Neural cell (in vitro differentiated cells): Measurements from ENCODE around the gene SNAPIN. TPM values are rescaled to one million over a fixed set of nuclear protein-coding genes. Genes with fewer than 3 reads are reported as not detected.

Experiments used
- H2AFZ ChIP-seq: fragments of 200-600, 300-800 bp; sonication (generic), shearing (Covaris generic); 2 replicates; pipeline ENCODE4 v1.6.0; 2014; ENCODE audit warnings: low read depth, mild to moderate bottlenecking, antibody characterized with exemption, low read length, moderate library complexity
- H3F3A ChIP-seq: fragments of 200-600 bp; shearing (Covaris generic); 2 replicates; pipeline ENCODE4 v1.6.1; 2016; ENCODE audit warnings: mild to moderate bottlenecking, moderate library complexity, mixed read lengths, antibody characterized with exemption, low read length; ENCODE audit not compliant: insufficient read depth, poor library complexity, severe bottlenecking
- H3K27ac ChIP-seq: fragments of 200-600, 300-800 bp; sonication (generic), shearing (Covaris generic); 2 replicates; pipeline ENCODE4 v1.5.1; 2014; ENCODE audit warnings: mild to moderate bottlenecking, low read length, moderate library complexity
- H3K27me3 ChIP-seq: fragments of 300-800, 200-600 bp; sonication (generic), shearing (Covaris generic); 2 replicates; pipeline ENCODE4 v1.6.0; 2014; ENCODE audit warnings: mild to moderate bottlenecking, low read depth, low read length, moderate library complexity; ENCODE audit not compliant: insufficient read depth
- H3K36me3 ChIP-seq: fragments of 300-800, 200-600 bp; sonication (generic), shearing (Covaris generic); 2 replicates; pipeline ENCODE4 v1.5.1; 2014; ENCODE audit warnings: mild to moderate bottlenecking, antibody characterized with exemption, low read length, moderate library complexity; ENCODE audit not compliant: insufficient read depth
- H3K4me2 ChIP-seq: fragments of 300-800, 200-600 bp; sonication (generic), shearing (Covaris generic); 2 replicates; pipeline ENCODE4 v1.6.0; 2014; ENCODE audit warnings: mild to moderate bottlenecking, low read length
- H3K4me3 ChIP-seq: fragments of 300-800, 200-600 bp; sonication (generic), shearing (Covaris generic); 2 replicates; pipeline ENCODE4 v1.5.1; 2014; ENCODE audit warnings: mild to moderate bottlenecking, low read length, moderate library complexity
- H3K79me2 ChIP-seq: fragments of 200-600 bp; shearing (Covaris generic); replicated peaks from 2 replicates; pipeline ENCODE4 v1.6.0; 2014; ENCODE audit warnings: mild to moderate bottlenecking, low read length, moderate library complexity; ENCODE audit not compliant: insufficient read depth
- H3K9ac ChIP-seq: fragments of 300-800, 200-600 bp; sonication (generic), shearing (Covaris generic); 2 replicates; pipeline ENCODE4 v1.6.1; 2016; ENCODE audit warnings: mild to moderate bottlenecking, low read length, mixed read lengths
- H3K9me2 ChIP-seq: fragments of 200-600 bp; shearing (Covaris generic); 2 replicates; pipeline ENCODE4 v1.6.1; 2016; ENCODE audit warnings: mild to moderate bottlenecking, low read length, mixed read lengths; ENCODE audit not compliant: insufficient read depth
- H3K9me3 ChIP-seq: fragments of 200-600, 300-800 bp; sonication (generic), shearing (Covaris generic); 2 replicates; pipeline ENCODE4 v1.6.1; 2016; ENCODE audit warnings: mild to moderate bottlenecking, mixed run types, low read length, moderate library complexity, mixed read lengths
- H4K20me1 ChIP-seq: fragments of 200-600 bp; shearing (Covaris generic); 2 replicates; pipeline ENCODE4 v1.6.1; 2016; ENCODE audit warnings: mild to moderate bottlenecking, mixed run types; ENCODE audit not compliant: insufficient read depth
- EP300 ChIP-seq: fragments of 450-650 bp; conservative IDR thresholded peaks from 2 replicates; pipeline ENCODE4 v1.6.1; 2014; ENCODE audit warnings: antibody characterized with exemption, mild to moderate bottlenecking, moderate library complexity; ENCODE audit not compliant: poor library complexity, severe bottlenecking
- EZH2 ChIP-seq: fragments of 200-600, 300-800 bp; shearing (Covaris generic), sonication (generic); IDR thresholded peaks from 2 replicates; pipeline ENCODE4 v1.6.1; 2014; ENCODE audit warnings: antibody characterized with exemption, low read length, borderline replicate concordance, mild to moderate bottlenecking; ENCODE audit not compliant: insufficient read depth, poor library complexity, severe bottlenecking
- MXI1 ChIP-seq: fragments of 450-650 bp; conservative IDR thresholded peaks from 2 replicates; pipeline ENCODE4 v1.6.1; 2014; ENCODE audit warnings: antibody characterized with exemption, mild to moderate bottlenecking; ENCODE audit not compliant: poor library complexity, severe bottlenecking
- POLR2AphosphoS5 ChIP-seq: IDR thresholded peaks from 2 replicates; pipeline ENCODE4 v1.6.1; 2012
- RAD21 ChIP-seq: fragments of 450-650 bp; conservative IDR thresholded peaks from 2 replicates; pipeline ENCODE4 v1.6.1; 2014; ENCODE audit warnings: antibody characterized with exemption, mild to moderate bottlenecking, moderate library complexity
- SMC3 ChIP-seq: fragments of 450-650 bp; conservative IDR thresholded peaks from 2 replicates; pipeline ENCODE4 v1.6.1; 2014; ENCODE audit warnings: antibody characterized with exemption, mild to moderate bottlenecking, moderate library complexity; ENCODE audit not compliant: poor library complexity
- TAF1 ChIP-seq: IDR thresholded peaks from 2 replicates; pipeline ENCODE4 v1.6.1; 2012; ENCODE audit warnings: low read depth
- polyA plus RNA-seq: library from polyadenylated mRNA; depleted of rRNA; stranded (reverse); fragments of >200 nt; gene quantifications from 2 replicates; pipeline ENCODE4 v1.2.3, GENCODE V29; 2014
- TF ChIP-seq, protein P1 (sequence below): fragments of 450-650 bp; IDR thresholded peaks from 2 replicates; pipeline ENCODE4 v1.5.1; 2014; ENCODE audit warnings: antibody characterized with exemption, mild to moderate bottlenecking, moderate library complexity; ENCODE audit not compliant: poor library complexity, severe bottlenecking
- TF ChIP-seq, protein P2 (sequence below): IDR thresholded peaks from 2 replicates; pipeline ENCODE4 v1.6.1; 2012; ENCODE audit warnings: borderline replicate concordance

The SNAPIN gene
- polyA plus RNA-seq, 1 donor from 2014 or later, result 100.0 TPM

DNA sequence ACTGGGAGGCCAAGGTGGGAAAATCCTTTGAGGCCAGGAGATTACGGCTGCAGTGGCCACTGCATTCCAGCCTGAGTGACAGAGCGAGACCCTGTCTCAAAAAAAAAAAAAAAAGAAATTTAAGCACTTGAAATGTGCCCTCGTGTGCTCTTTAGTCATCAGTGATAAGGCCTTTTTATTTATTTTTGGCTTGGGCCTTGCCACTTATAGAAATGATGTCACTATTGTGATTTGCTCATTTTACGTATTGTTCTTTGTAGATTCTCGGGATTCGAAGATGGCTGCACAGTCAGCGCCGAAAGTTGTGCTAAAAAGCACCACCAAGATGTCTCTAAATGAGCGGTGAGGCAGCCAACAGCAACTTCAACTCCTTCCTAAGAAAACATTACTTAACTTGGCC, 22.2 kb upstream of the SNAPIN start:
- Histone ChIP-seq H3K4me2 (no peak overlapping the region), H4K20me1 (no peaks in the 10 kb centered on the region), H3K9me2 (no peaks in the 10 kb centered on the region), H3K4me3 (peak overlapping the region; percentile 79), H3K9me3 (no peaks in the 10 kb centered on the region), H3K9ac (no peak overlapping the region), H3K27me3 (no peaks in the 10 kb centered on the region), H3F3A (no peaks in the 10 kb centered on the region), H3K27ac (no peak overlapping the region), H3K79me2 (peaks cover 36% of the 10 kb centered on the region), H3K36me3 (peaks cover 11% of the 10 kb centered on the region), H2AFZ (no peak overlapping the region)
- TF ChIP-seq RAD21 (no peak), EZH2 (no peak), MXI1 (no peak), EP300 (no peak), TAF1 (no peak), POLR2AphosphoS5 (no peak), SMC3 (no peak)
- TF ChIP-seq, protein P1, sequence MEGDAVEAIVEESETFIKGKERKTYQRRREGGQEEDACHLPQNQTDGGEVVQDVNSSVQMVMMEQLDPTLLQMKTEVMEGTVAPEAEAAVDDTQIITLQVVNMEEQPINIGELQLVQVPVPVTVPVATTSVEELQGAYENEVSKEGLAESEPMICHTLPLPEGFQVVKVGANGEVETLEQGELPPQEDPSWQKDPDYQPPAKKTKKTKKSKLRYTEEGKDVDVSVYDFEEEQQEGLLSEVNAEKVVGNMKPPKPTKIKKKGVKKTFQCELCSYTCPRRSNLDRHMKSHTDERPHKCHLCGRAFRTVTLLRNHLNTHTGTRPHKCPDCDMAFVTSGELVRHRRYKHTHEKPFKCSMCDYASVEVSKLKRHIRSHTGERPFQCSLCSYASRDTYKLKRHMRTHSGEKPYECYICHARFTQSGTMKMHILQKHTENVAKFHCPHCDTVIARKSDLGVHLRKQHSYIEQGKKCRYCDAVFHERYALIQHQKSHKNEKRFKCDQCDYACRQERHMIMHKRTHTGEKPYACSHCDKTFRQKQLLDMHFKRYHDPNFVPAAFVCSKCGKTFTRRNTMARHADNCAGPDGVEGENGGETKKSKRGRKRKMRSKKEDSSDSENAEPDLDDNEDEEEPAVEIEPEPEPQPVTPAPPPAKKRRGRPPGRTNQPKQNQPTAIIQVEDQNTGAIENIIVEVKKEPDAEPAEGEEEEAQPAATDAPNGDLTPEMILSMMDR, result no peak
- TF ChIP-seq, protein P2, sequence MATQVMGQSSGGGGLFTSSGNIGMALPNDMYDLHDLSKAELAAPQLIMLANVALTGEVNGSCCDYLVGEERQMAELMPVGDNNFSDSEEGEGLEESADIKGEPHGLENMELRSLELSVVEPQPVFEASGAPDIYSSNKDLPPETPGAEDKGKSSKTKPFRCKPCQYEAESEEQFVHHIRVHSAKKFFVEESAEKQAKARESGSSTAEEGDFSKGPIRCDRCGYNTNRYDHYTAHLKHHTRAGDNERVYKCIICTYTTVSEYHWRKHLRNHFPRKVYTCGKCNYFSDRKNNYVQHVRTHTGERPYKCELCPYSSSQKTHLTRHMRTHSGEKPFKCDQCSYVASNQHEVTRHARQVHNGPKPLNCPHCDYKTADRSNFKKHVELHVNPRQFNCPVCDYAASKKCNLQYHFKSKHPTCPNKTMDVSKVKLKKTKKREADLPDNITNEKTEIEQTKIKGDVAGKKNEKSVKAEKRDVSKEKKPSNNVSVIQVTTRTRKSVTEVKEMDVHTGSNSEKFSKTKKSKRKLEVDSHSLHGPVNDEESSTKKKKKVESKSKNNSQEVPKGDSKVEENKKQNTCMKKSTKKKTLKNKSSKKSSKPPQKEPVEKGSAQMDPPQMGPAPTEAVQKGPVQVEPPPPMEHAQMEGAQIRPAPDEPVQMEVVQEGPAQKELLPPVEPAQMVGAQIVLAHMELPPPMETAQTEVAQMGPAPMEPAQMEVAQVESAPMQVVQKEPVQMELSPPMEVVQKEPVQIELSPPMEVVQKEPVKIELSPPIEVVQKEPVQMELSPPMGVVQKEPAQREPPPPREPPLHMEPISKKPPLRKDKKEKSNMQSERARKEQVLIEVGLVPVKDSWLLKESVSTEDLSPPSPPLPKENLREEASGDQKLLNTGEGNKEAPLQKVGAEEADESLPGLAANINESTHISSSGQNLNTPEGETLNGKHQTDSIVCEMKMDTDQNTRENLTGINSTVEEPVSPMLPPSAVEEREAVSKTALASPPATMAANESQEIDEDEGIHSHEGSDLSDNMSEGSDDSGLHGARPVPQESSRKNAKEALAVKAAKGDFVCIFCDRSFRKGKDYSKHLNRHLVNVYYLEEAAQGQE, result no peak

DNA sequence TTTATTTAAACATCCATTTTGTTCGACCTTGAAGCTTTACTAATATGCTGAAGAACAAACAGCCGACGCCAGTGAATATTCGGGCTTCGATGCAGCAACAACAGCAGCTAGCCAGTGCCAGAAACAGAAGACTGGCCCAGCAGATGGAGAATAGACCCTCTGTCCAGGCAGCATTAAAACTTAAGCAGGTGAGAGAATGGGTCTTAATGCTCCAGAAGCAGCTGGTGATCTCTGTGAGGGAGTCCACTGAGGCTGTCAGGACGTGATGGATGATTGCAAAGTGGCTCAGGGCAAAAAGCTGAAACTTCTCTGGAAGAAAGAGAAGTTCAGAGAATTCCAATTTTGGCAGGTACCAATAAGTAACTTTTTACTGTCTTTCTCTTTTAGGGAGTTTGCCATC, 20.2 kb upstream of the SNAPIN start:
- H3K79me2 ChIP-seq, result peaks cover 36% of the 10 kb centered on the region
- peaks cover 11% of the 10 kb centered on the region for H3K36me3 ChIP-seq

DNA sequence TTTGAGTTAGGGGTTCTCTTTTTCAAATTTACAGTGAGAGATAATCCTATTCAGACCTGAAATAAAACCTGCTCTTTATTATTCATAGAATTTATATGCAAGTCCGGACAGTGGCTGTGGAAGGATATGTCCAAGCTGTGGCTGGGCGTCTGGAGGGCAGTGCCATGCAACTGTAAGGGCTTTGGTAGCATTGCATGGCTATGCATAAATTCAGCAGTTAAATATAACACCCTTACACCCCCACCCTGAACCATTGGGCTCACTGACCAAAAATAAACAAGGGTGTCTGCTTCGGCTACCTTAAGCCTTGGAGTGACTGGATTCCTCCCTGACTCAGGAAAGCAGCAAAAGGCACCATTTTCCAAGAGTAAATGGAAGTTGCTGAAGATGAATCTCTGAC, 19.2 kb upstream of the SNAPIN start:
- no peak overlapping the region for H3K9ac ChIP-seq
- H3K9me3 ChIP-seq, result no peaks in the 10 kb centered on the region
- no peak overlapping the region for H3K27ac ChIP-seq
- no peaks in the 10 kb centered on the region for H4K20me1 ChIP-seq
- peaks cover 11% of the 10 kb centered on the region for H3K36me3 ChIP-seq
- no peaks in the 10 kb centered on the region for H3F3A ChIP-seq
- H3K79me2 ChIP-seq, result peaks cover 34% of the 10 kb centered on the region
- H3K4me2 ChIP-seq, result no peak overlapping the region
- no peak overlapping the region for H2AFZ ChIP-seq
- TF ChIP-seq TAF1 (no peak), POLR2AphosphoS5 (no peak), EZH2 (no peak), MXI1 (no peak), SMC3 (no peak), RAD21 (no peak), EP300 (no peak)
- TF ChIP-seq, protein P1, result no peak
- TF ChIP-seq, protein P2, result no peak
- H3K9me2 ChIP-seq, result no peaks in the 10 kb centered on the region
- H3K4me3 ChIP-seq, result no peak overlapping the region
- H3K27me3 ChIP-seq, result no peaks in the 10 kb centered on the region

More for the DNA sequence above, 20.2 kb upstream of the SNAPIN start:
- no peak overlapping the region for H2AFZ ChIP-seq
- H3K4me2 ChIP-seq, result no peak overlapping the region
- H3F3A ChIP-seq, result no peaks in the 10 kb centered on the region
- no peaks in the 10 kb centered on the region for H3K9me2 ChIP-seq
- H3K9me3 ChIP-seq, result no peaks in the 10 kb centered on the region
- no peak overlapping the region for H3K9ac ChIP-seq
- H3K27ac ChIP-seq, result no peak overlapping the region
- H3K27me3 ChIP-seq, result no peaks in the 10 kb centered on the region
- TF ChIP-seq POLR2AphosphoS5 (no peak), EP300 (no peak), EZH2 (no peak), RAD21 (no peak)
- H4K20me1 ChIP-seq, result no peaks in the 10 kb centered on the region
- no peak overlapping the region for H3K4me3 ChIP-seq
